Smooth muscle cell (in vitro differentiated cells): ENCODE data around the gene MAGEB2. TPM values are rescaled to one million over a fixed set of nuclear protein-coding genes. Genes with fewer than 3 reads are reported as not detected.
"Not testable (repeated sequence)": the region's sequence is repeated elsewhere in the genome, so short reads cannot be mapped to it uniquely, and the experiment has no call there.

ENCODE experiments used
- DNase-seq: peaks from one replicate; lab custom pipeline; 2025; ENCODE audit not compliant: unreplicated experiment; lab: John Stamatoyannopoulos, UW
- H2AFZ ChIP-seq: fragments of 200-600 bp; sonication (generic); 2 replicates; pipeline ENCODE4 v1.6.0; 2016; ENCODE audit warnings: antibody characterized with exemption, low read depth, mild to moderate bottlenecking
- H3F3A ChIP-seq: fragments of 200-600 bp; sonication (generic); 2 replicates; pipeline ENCODE4 v1.6.0; 2017; ENCODE audit warnings: antibody characterized with exemption, low read depth
- H3K27ac ChIP-seq: fragments of 200-600 bp; sonication (generic); 2 replicates; pipeline ENCODE4 v1.5.1; 2016; ENCODE audit warnings: low read depth, mild to moderate bottlenecking
- H3K27me3 ChIP-seq: fragments of 200-600 bp; sonication (generic); 2 replicates; pipeline ENCODE4 v1.6.1; 2016; ENCODE audit warnings: low read depth, mild to moderate bottlenecking
- H3K36me3 ChIP-seq: fragments of 200-600 bp; sonication (generic); 2 replicates; pipeline ENCODE4 v1.5.1; 2016; ENCODE audit warnings: low read depth
- H3K4me1 ChIP-seq: fragments of 200-600 bp; sonication (generic); 2 replicates; pipeline ENCODE4 v1.5.1; 2016; ENCODE audit warnings: low read depth
- H3K4me2 ChIP-seq: fragments of 200-600 bp; sonication (generic); 2 replicates; pipeline ENCODE4 v1.6.0; 2016; ENCODE audit warnings: mild to moderate bottlenecking
- H3K4me3 ChIP-seq: fragments of 200-600 bp; sonication (generic); 2 replicates; pipeline ENCODE4 v1.5.1; 2016; ENCODE audit warnings: mild to moderate bottlenecking
- H3K79me2 ChIP-seq: fragments of 200-600 bp; sonication (generic); 2 replicates; pipeline ENCODE4 v1.6.0; 2016; ENCODE audit warnings: low read depth, mild to moderate bottlenecking
- H3K9ac ChIP-seq: fragments of 200-600 bp; sonication (generic); 2 replicates; pipeline ENCODE4 v1.6.0; 2016; ENCODE audit warnings: low read depth
- H3K9me3 ChIP-seq: fragments of 200-600 bp; sonication (generic); replicated peaks from 2 replicates; pipeline ENCODE4 v1.5.1; 2016; ENCODE audit warnings: low read depth
- H4K20me1 ChIP-seq: fragments of 200-600 bp; sonication (generic); 2 replicates; pipeline ENCODE4 v1.6.0; 2016; ENCODE audit warnings: low read depth
- CTCF ChIP-seq: fragments of 200-600 bp; sonication (generic); IDR thresholded peaks from 2 replicates; pipeline ENCODE4 v1.5.1; 2017; ENCODE audit warnings: borderline replicate concordance, mild to moderate bottlenecking, antibody characterized with exemption; ENCODE audit not compliant: insufficient read depth, poor library complexity, severe bottlenecking
- WGBS: methylation state at CpG from one replicate; pipeline ENCODE4 v1.1.7; 2016; ENCODE audit warnings: low lambda C conversion rate; 5-methylcytosine and 5-hydroxymethylcytosine counted together
- polyA plus RNA-seq: library from polyadenylated mRNA; unstranded; fragments of >200 nt; fragmentation: Nextera tagmentation; extraction: Ambion mirVana; gene quantifications from 2 replicates; pipeline ENCODE4 v1.2.1, GENCODE V29; 2016
- total RNA-seq: library from RNA; depleted of rRNA; stranded (reverse); fragments of >200 nt; gene quantifications from 2 replicates; pipeline ENCODE4 v1.2.3, GENCODE V29; 2014

The MAGEB2 gene
- total and polyA plus RNA-seq, 2 experiments from 2014 or later = not detected

- Histone ChIP-seq H3K36me3 (no peaks in the 10 kb centered on the region), H3K4me1 (no peaks in the 10 kb centered on the region), H3K27me3 (no peaks in the 10 kb centered on the region), H3K27ac (no peak overlapping the region), H2AFZ (no peak overlapping the region), H4K20me1 (no peaks in the 10 kb centered on the region), H3K4me3 (no peak overlapping the region), H3K9me3 (no peaks in the 10 kb centered on the region), H3K9ac (no peak overlapping the region), H3K79me2 (no peaks in the 10 kb centered on the region), H3K4me2 (no peak overlapping the region), H3F3A (no peaks in the 10 kb centered on the region)
- no peak for TF ChIP-seq CTCF
- DNase-seq = no peak
- WGBS = 92% methylated on average over 2 of the region's 2 CpGs
These were observed 24.9 kb upstream of the MAGEB2 start for GRCh38 chrX:30190426-30190825.

- H3K4me2 ChIP-seq, H3F3A ChIP-seq, H3K9ac ChIP-seq, H4K20me1 ChIP-seq, H3K27me3 ChIP-seq, H2AFZ ChIP-seq, H3K4me1 ChIP-seq, H3K9me3 ChIP-seq, H3K27ac ChIP-seq, H3K79me2 ChIP-seq, DNase-seq, H3K36me3 ChIP-seq, H3K4me3 ChIP-seq: not testable (repeated sequence)
- WGBS = 66% methylated on average over 6 of the region's 6 CpGs
These were observed 21.5 kb upstream of the MAGEB2 start for GRCh38 chrX:30193910-30194309.

- 33% methylated on average over 1 of the region's 1 CpG for WGBS
- no peak overlapping the region for H3K9ac ChIP-seq
- TF ChIP-seq CTCF = peak; percentile 30
- no peak overlapping the region for H3K4me2 ChIP-seq
- no peak for DNase-seq
- H3K27me3 ChIP-seq = no peaks in the 10 kb centered on the region
- no peaks in the 10 kb centered on the region for H3F3A ChIP-seq
- no peaks in the 10 kb centered on the region for H3K9me3 ChIP-seq
- H3K36me3 ChIP-seq = no peaks in the 10 kb centered on the region
- H2AFZ ChIP-seq = peak overlapping the region; percentile 49
- no peaks in the 10 kb centered on the region for H4K20me1 ChIP-seq
- H3K4me3 ChIP-seq = no peak overlapping the region
- H3K79me2 ChIP-seq = no peaks in the 10 kb centered on the region
- no peak overlapping the region for H3K27ac ChIP-seq
- H3K4me1 ChIP-seq = no peaks in the 10 kb centered on the region
These were observed 19.0 kb upstream of the MAGEB2 start for GRCh38 chrX:30196322-30196721.

- Histone ChIP-seq H3K9ac (no peak overlapping the region), H3K9me3 (no peaks in the 10 kb centered on the region), H3K4me1 (no peaks in the 10 kb centered on the region), H2AFZ (no peak overlapping the region), H3K36me3 (no peaks in the 10 kb centered on the region), H3K27ac (no peak overlapping the region), H3F3A (no peaks in the 10 kb centered on the region), H4K20me1 (no peaks in the 10 kb centered on the region), H3K4me3 (no peak overlapping the region), H3K4me2 (no peak overlapping the region), H3K79me2 (no peaks in the 10 kb centered on the region), H3K27me3 (no peaks in the 10 kb centered on the region)
- 69% methylated on average over 2 of the region's 2 CpGs for WGBS
- TF ChIP-seq CTCF = no peak
- no peak for DNase-seq
These were observed 3.2 kb upstream of the MAGEB2 start for GRCh38 chrX:30212172-30212571.
